ENCODE results near the gene STAT5A. TPM values are rescaled to one million over a fixed set of nuclear protein-coding genes. Genes with fewer than 3 reads are reported as not detected.

The STAT5A gene
- total RNA-seq, 3 donors from 2014 or later, result 72.8 to 363 (median 78.9) TPM

DNA sequence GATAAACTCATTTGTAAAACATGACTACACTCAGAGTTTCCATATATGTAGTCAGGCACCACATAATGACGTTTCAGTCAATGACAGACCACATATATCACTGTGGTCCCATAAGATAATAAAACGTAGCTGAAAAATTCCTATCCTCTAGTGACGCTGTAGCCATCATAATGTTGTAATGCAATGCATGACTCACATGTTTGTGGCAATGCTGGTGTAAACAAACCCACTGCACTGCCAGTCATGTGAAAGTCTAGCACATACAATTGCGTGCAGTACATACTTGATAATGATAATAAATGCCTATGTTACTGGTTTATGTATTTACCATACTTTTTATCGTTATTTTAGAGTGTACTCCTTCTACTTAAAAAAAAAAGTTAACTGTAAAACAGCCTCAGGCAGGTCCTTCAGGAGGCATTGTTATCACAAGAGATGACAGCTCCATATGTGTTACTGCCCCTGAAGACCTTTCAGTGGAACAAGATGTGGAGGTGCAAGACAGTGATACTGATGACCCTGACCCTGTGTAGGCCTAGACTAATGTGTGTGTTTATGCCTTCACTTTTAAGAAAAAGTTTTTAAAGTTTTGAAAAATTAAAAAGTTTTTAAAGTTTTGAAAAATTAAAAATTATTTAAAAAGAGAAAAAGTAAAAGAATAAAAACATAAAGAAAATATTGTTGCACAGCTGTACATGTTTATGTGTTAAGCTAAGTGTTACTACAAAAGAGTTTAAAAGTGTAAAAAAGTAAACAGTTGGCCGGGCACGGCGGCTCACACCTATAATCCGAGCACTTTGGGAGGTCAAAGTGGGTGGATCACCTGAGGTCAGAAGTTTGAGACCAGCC is 21.2 kb upstream of the STAT5A start:
- intact Hi-C loops (cut with DNase I; ENCODE audit: low total_unique reads), result no loop called here
- H3K4me3 ChIP-seq, result no peak overlapping the region
- TF ChIP-seq, protein P1, sequence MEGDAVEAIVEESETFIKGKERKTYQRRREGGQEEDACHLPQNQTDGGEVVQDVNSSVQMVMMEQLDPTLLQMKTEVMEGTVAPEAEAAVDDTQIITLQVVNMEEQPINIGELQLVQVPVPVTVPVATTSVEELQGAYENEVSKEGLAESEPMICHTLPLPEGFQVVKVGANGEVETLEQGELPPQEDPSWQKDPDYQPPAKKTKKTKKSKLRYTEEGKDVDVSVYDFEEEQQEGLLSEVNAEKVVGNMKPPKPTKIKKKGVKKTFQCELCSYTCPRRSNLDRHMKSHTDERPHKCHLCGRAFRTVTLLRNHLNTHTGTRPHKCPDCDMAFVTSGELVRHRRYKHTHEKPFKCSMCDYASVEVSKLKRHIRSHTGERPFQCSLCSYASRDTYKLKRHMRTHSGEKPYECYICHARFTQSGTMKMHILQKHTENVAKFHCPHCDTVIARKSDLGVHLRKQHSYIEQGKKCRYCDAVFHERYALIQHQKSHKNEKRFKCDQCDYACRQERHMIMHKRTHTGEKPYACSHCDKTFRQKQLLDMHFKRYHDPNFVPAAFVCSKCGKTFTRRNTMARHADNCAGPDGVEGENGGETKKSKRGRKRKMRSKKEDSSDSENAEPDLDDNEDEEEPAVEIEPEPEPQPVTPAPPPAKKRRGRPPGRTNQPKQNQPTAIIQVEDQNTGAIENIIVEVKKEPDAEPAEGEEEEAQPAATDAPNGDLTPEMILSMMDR (IDR thresholded peaks at IDR 0.05), result no peak
- TF ChIP-seq POLR2A (IDR thresholded peaks at IDR 0.05) (no peak), POLR2AphosphoS5 (IDR thresholded peaks at IDR 0.05) (no peak)
- peaks cover 0 to 7% of the 10 kb centered on the region in 2 donors for H3K4me1 ChIP-seq
- no peaks in the 10 kb centered on the region for H3K27me3 ChIP-seq
- no peaks in the 10 kb centered on the region for H3K36me3 ChIP-seq
- H3K9me3 ChIP-seq, result no peaks in the 10 kb centered on the region
- no peak overlapping the region for H3K27ac ChIP-seq
- DNase-seq (ENCODE audit: low spot score in 2 of 2), result no peak

DNA sequence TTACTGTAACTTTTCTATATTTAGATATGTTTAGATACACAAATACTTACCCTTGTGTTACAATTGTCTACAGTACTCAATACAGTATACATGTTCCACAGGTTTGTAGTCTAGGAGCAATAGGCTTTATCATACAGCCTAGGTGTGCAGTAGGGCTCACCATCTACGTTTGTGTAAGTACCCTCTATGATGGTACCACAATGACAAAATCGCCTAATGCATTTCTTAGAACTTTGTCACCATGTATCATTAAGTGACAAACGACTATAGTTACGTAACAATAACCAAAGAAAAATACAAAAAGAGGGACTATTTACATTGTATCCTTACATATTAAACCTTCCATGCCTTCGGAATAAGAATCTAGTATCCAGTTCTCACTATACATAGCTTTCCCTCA is 20.1 kb upstream of the STAT5A start:
- no peaks in the 10 kb centered on the region for H3K36me3 ChIP-seq
- no peak overlapping the region for H3K27ac ChIP-seq
- no peaks in the 10 kb centered on the region for H3K27me3 ChIP-seq
- intact Hi-C loops (cut with DNase I; ENCODE audit: low total_unique reads), result no loop called here
- H3K4me1 ChIP-seq, result peaks cover 0 to 7% of the 10 kb centered on the region in 2 donors
- no peak overlapping the region for H3K4me3 ChIP-seq
- no peak for DNase-seq (ENCODE audit: low spot score in 2 of 2)
- no peak for TF ChIP-seq POLR2AphosphoS5 (IDR thresholded peaks at IDR 0.05)
- TF ChIP-seq, protein P1 (IDR thresholded peaks at IDR 0.05), result no peak
- no peak for TF ChIP-seq POLR2A (IDR thresholded peaks at IDR 0.05)
- no peaks in the 10 kb centered on the region for H3K9me3 ChIP-seq

DNA sequence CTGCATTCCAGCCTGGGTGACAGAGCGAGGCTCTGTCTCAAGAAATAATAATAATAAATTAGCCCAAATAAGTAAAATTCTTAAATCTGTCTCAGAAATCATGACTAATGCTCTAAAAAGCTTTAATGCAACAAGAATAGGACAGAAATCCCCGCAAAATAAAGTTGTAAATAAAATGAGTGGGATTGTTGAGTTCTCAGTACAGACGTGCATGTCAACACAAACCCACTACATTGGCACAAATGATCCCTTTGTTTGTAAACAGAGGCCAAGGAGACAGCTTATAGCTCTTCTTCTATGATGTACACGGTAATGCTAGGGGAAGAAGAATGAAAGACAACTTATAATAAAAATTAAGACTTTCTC is 18.1 kb upstream of the STAT5A start:
- no peaks in the 10 kb centered on the region for H3K36me3 ChIP-seq
- H3K4me3 ChIP-seq, result no peak overlapping the region
- H3K9me3 ChIP-seq, result no peaks in the 10 kb centered on the region
- no peak for DNase-seq (ENCODE audit: low spot score in 2 of 2)
- H3K4me1 ChIP-seq, result peaks cover 8 to 12% of the 10 kb centered on the region in 2 donors
- no peaks in the 10 kb centered on the region for H3K27me3 ChIP-seq
- intact Hi-C loops (cut with DNase I; ENCODE audit: low total_unique reads), result no loop called here
- TF ChIP-seq POLR2A (IDR thresholded peaks at IDR 0.05), result no peak
- H3K27ac ChIP-seq, result no peak overlapping the region

DNA sequence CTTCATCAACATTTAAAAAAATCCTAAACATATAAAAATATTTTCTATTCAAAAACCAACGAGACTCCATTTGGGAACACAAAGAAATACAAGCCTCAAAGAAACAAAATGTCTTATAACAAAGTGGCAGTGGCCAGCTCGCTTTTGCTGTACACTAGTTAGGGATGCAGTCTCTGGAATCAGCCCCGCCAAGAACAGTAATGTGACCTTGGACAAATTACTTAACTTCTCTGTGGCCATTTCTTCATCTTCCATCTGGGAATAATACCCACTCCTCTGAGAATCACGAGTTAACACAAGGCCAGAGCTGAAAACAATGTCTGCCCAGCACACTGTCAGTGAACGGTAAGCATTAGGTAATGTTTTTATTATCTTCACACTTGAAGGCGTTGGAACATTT is 17.7 kb upstream of the STAT5A start:
- Histone ChIP-seq H3K4me3 (peak overlapping the region in 1 of 3 donors; percentile 6), H3K27ac (peak overlapping the region in 1 of 2 donors; percentile 33), H3K9me3 (no peaks in the 10 kb centered on the region), H3K36me3 (no peaks in the 10 kb centered on the region), H3K27me3 (no peaks in the 10 kb centered on the region), H3K4me1 (peaks cover 8 to 12% of the 10 kb centered on the region in 2 donors)
- DNase-seq (ENCODE audit: low spot score in 2 of 2), result no peak
- intact Hi-C loops (cut with DNase I; ENCODE audit: low total_unique reads), result no loop called here
- TF ChIP-seq POLR2AphosphoS5 (IDR thresholded peaks at IDR 0.05), result no peak
- no peak for TF ChIP-seq POLR2A (IDR thresholded peaks at IDR 0.05)
- TF ChIP-seq, protein P1 (IDR thresholded peaks at IDR 0.05), result no peak

DNA sequence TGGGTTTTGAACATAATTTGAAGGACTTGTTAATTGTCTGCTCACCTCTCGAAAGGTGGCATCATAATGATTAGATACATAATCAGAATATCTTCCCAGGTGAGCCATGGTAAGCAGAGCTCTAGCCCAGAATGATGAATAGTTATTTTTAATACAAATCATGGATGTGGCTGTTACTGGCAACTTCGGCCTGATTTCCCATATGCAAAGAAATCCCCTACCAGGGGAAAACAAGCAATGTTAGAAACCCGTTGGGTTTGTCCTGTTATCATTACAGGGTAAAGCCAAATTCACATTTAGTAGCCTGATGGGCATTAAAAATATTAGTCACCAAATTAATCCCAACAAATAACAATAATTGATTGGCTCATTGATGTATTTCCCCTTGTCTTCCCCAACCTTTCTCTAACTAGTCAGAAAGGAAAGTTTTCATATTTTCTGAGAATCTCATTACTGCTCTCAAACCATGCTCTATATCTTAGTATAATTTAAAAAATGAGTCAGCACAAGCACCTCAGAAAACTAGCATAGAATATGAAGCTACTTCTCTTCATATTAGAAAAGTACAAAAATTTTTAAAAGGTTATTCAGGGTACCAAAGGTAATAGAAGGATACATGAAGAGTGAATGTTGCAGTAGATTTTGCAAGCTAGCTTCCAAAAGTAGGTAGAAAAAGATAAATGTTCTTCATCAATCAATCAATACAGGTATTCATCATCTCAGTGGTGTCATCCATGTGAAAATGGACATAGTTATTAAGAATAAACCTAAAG is 17.1 kb upstream of the STAT5A start:
- peak overlapping the region in 1 of 3 donors; percentile 6 for H3K4me3 ChIP-seq
- intact Hi-C loops (cut with DNase I; ENCODE audit: low total_unique reads), result no loop called here
- H3K9me3 ChIP-seq, result no peaks in the 10 kb centered on the region
- H3K27ac ChIP-seq, result peak overlapping the region; percentile 30 to 33
- TF ChIP-seq, protein P1 (IDR thresholded peaks at IDR 0.05), result no peak
- TF ChIP-seq POLR2AphosphoS5 (IDR thresholded peaks at IDR 0.05), result no peak
- DNase-seq (ENCODE audit: low spot score in 2 of 2), result no peak
- no peaks in the 10 kb centered on the region for H3K36me3 ChIP-seq
- H3K4me1 ChIP-seq, result peaks cover 8 to 12% of the 10 kb centered on the region in 2 donors
- no peaks in the 10 kb centered on the region for H3K27me3 ChIP-seq

All from breast epithelium (tissue), 4 donors.